Left kidney (tissue), 2 donors: ENCODE results near the gene C5orf15. TPM values are rescaled to one million over a fixed set of nuclear protein-coding genes. Genes with fewer than 3 reads are reported as not detected.
"Not testable (repeated sequence)": the region's sequence is repeated elsewhere in the genome, so short reads cannot be mapped to it uniquely, and the experiment has no call there.

Experiments used
- DNase-seq: peaks from one replicate; pipeline ENCODE4 v3.0.0-alpha.2; 2013
- polyA plus RNA-seq: library from polyadenylated mRNA; unstranded; fragments of 120-200 nt; gene quantifications from one replicate; pipeline ENCODE4 v1.2.1, GENCODE V29; 2013; ENCODE audit not compliant: insufficient read length

Gene C5orf15
- polyA plus RNA-seq, 1 donor: 131 TPM

DNA sequence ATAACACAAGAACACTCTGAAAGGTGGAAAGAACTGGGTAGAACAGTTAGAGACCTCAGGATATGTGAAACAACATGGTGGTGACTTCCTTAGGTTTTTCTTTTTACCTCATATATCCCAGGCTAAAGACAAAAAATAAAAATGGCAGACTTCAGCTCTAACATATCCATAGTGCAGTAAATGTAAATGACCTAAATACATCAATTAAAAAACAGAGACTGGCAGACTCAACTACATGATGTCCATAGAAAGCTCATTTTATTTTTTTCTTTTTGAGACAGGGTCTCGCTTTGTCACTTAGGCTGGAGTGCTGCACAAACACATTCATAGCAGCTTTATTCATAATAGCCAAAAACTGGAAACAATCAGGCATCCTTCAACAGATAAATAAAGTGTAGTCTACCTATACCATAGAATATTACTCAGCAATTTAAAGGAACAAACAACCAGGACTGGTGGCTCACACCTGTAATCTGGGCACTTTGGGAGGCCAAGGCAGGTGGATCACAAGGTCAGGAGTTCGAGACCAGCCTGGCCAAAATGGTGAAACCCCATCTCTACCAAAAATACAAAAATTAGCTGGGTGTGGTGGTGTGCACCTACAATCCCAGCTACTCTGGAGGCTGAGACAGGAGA lies 4.8 kb downstream of the C5orf15 start:
- no peak for DNase-seq

DNA sequence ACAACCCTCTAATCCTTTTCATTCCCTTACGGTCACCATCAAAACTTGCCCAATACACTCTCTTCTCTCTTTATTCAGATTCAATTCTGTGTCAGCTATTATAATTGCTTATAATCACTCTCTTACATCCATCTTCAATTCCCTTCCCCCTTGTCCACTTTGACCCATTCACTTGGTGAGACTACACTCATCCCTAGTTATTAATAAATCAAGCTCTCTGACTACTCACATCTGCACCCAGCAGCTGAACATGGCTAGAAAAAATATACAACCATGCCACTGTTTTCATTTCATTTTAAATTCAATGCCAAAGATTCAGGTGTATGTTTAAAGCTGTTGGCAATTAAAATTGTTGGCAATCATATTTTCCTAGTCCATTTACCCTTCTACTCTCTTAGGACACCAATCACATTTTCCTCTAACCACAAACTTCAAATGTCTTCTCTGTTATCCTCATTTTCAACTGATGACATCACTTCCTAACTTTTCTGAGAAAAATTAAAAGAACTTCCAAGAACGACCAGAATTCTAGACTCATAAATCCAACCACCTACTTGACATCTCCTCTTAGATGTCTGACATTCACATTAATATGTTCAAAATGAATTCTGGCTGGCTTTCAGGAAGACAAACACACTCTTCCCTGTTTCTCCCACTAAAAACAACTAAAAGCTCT lies 5.5 kb downstream of the C5orf15 start:
- no peak for DNase-seq

DNA sequence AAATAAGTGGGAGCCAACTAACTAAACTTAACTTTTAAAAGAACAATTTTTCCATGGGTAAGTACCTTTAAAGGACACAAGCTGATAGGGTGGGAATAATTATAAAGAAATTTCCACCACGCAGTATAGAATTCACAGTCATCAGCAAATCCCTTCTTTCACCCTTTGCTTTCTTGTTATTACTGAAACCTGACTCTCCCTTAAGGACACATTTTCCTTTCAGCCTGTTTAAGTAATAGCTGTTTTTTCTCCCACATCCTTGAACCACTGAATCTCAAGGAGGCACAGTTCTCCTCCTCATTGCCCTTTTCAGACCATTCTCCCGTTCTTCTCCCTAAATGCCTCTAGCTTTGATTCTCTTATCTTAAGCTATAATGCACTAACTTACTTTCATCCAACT lies 6.3 kb downstream of the C5orf15 start:
- DNase-seq: no peak

DNA sequence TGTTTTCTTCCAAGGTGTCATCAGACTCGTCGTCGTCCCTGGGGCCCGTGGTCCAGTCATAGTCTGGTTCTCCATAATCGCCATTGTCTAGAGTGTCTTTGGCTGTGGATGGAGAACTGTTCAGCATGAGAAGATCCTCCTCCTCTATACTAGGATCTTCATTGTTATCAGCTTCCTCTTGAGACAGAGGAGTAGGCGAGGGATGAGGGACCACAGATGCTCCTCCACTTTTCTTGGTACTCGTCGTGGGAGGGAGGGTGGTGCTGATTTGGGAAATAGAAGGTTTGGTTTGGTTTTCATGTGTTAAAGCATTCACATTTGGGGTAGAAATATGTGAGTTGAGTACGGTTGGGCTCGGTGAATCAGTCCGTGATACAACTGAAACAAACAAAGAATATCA lies 8.8 kb downstream of the C5orf15 start:
- no peak for DNase-seq

DNA sequence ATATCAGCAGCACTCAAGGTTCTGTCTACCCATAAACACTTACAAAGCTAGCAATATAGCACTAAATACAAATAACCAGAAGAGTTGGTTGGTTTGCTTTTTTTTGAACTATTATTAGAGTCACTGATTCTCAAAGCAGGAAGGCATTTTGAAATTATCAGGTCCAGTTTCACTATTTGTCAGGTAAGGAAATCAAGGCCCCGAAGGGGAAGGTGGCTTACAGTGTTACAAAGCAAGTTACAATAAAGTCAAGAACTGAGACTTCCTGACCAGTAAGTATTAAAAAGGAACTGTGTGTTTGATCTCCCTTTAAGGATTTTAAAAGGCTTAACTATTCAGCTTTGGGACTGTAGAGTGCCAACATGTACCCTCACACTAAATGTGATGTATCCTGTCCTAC lies 10.8 kb downstream of the C5orf15 start:
- no peak for DNase-seq

DNA sequence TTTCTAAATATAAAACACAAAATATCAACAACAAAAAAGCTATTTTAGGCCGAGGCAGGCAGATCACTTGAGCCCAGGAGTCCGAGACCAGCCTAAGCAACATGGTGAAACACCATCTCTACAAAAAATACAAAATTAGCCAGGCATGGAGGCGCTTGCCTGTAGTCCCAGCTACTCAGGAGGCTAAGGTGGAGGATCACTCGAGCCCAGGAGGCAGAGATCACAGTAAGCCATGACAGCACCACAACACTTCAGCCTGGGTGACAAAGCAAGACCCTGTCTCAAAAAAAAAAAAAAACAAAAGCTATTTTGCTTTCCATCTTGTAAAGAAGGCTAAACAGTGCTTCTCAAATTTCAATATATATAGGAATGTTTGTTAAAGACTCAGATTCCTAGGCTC lies 11.3 kb downstream of the C5orf15 start:
- no peak for DNase-seq

DNA sequence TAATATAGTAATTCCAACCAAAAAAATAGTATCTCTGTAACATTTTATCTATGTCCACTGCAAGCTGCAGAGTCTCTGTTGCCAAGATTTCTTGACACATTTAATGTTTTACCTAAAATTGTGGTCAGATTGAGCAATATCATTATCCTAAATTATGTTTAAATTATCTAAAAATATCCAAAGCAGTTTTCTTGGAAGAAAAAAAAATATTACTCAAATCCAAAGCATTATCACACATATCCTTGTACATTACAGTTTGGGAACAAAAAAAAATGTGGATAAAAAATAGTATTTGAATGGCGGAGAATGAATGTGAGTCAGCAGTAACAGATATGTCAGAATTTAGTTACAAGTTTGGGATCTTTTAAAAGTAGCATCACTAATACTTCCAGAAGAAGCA lies 12.2 kb downstream of the C5orf15 start:
- DNase-seq: not testable (repeated sequence)

DNA sequence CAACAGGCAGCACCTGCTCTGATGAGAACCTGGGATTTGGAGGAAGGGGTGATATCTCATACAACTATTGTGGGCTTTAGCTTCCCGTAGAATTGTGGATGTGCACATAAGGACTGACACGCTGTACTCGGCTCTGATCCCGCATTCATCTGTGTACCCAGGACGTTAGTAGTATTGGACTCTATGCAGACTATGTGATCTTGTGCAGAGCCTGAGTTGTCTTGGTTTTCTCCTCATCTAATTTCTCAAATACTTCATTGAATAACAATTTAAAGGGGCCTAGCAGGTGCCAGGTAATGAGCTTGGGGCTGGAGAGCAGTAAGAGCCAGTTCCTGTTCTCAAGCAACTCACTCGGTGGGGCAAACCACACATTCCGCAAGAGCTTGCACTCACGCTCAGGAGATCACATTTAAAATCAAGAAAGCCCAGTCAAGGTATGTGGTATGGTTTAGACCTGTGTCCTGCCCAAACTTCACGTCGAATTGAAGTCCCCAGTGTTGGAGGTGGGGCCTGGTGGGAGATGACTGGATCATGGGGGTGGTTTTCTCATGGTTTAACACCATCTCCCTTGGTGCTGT lies 14.8 kb downstream of the C5orf15 start:
- DNase-seq: no peak

DNA sequence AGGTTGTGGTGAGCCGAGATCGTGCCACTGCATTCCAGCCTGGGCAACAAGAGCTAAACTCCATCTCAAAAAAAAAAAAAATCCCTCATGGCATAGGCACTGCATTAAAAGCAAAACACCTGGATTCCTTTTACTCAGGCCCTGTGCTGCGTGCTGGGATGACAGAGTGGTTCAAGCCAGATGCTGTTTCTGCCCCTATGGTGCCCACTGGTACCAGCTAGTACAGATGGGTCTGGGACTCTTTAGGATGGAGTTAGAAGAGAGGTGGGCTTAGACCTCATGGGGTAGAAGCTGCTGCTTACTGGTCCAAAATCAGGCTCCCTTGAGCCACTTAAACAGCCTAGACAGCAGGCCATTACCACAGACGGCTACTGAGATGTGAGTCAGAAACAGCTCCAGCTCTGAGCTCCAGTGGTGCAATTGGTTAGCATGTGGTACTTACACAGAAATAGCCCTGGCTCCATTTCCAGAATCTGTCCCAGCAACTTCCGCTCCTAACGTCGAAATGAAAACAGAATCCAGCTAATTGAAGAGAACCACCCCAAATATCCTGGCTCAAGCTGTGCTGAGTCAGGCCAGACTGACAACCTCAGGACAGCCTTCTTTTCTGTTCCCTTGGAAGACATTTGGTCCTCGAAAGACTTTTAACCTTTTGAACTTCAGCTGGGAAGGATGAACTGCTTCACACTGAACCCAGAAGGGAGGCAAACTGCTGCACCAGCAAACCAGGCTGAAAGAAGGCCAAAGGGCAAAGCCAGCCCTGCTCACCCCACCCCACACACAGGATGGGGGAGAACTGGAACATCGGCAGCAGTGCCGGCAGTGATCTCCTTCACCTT lies 15.5 kb downstream of the C5orf15 start:
- DNase-seq: no peak

DNA sequence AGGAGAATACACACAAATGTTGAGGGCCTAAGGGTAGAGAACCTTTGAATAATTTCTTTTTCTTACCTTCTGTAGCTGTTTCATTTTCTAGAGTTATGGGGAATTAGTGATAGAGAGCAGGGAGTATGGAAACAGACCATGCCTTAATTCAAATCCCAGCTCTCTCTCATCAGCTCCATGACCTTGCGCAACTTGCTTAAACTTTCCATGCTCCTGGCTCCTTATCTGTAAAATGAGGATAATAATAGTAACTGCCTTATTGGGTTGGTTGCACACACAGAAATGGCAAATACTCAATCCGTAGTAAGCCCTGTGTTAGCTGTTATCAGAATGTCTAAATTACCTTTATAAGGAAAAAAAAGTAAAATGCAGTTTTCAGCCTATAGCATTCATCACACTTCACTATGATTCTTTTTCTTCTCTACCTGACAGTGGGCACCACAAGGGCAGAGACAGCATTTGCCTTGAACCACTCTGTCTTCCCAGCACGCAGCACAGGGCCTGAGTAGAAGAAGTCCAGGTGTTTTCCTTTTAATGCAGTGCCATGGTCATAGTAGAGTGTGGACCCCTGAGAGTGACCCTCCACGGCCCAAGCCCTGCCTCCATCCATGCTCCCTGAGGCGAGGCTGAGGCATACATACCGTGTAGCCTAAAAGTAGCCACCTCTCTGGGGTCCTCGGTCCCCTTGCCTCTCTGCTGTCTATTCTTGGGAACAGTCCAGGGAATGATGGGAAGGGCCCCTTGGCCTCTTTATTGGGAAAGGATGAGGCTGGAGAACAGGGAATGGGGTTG lies 17.4 kb downstream of the C5orf15 start:
- DNase-seq: no peak

DNA sequence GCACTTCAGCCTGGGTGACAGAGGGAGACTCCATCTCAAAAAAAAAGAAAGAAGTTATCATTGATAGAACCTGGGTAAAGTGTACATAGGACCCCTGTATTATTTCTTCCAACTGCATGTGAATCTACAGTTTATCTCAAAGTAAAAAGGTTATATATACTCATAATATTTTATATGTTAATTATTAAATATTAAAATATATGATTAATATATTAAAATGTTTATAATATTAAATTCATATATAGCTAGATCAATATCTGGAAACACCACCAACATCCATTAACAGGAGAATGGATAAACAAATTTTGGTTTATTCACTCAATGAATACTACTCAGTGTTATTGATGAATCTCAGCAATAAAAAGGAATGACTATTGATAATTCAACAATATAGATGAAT lies 19.7 kb downstream of the C5orf15 start:
- DNase-seq: no peak

DNA sequence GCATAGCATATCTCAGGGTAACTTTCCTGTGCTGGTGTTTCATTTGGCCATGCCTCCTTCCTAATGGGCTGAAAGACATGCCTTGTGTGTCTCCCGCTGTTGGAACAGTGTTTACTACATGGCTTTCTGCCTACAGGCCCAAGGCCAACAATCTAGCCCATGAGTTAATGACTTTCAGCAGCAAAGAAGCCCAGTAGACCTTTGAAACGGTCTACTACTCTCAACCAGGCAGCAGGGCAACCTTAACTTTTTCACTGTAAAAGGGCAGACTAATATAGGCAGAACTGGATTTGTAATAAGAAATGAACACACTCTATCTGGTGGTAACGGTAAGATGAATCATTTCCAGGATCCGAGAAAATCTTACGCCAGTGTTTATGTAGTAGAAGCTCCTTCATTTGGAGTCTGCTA lies 21.0 kb downstream of the C5orf15 start:
- DNase-seq: no peak

DNA sequence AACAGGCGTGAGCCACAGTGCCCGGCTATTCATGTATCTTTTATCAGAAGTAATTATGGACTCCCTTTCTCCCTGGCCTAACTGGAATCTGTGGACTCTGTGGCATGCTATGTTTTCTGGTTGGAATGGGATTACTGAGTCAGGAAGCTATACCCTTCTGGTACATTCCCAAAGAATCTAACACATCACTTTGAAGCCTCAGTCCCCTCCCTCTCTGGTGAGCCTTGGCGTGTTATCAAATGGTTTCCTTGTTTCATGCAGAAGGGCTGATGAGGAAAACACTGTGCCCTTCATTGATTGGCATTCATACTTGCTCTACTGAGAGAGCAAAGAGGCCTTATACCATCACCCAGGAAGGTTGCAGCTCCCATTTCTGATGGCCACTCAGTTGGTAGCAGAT lies 22.9 kb downstream of the C5orf15 start:
- DNase-seq: no peak

DNA sequence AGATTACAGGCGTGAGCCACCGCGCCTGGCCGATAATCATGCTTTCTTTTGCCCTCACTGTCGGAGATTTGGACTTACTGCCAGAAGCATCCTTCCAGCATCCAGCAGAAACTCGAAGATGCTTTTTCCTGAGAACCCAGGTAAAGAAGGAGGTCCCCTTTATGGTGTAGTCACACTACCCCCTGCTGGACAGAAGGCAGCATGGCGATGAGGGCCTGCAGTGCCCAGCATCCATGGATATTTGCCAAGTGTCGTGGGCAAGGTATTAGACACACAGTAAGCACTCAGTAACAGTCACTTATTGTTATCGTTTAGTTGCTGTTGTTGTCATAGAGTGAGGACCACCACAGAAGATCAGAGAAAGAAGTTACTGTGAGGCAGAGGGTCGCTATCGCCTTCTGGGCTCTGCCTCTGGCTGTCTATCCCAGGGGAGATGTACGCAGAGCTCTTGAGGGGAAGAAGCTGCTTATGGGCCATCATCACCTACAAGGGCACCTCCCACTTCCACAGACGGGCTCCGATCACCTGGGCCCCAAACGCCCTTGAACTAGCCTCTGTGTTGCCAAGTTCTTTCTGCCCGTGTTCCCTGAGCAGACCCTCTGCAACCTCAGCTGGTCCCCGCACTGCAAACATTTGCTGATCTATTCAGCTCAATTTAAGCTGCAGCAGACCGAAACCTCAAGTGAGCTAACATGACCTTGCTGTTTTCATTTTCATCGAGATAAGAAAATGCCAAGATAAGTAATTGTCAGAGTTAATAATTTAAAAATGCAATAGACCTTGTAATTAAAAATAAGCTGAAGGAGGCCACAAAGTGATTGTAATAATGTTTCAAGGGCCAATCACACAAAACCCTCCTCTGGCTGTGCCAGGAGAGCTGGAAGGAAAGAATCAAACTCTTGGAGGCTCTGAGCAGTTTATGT lies 23.9 kb downstream of the C5orf15 start:
- DNase-seq: peak; percentile 74

DNA sequence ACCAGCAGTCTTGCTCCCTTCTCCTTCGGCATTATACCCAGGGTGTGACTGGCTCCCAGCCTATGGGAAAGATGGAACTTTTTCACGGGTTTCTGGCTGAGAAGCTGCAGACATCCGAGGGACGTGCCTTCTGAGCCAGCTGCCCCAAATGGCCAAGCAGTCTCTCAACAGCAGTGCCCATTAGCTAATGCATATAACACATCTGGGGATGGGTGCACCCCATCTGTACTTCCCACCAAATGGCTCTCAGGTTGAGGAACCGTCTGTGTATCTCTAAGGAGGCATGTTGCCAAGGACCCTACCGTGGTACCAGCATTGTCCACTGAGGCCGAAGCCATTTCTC lies 25.0 kb downstream of the C5orf15 start:
- no peak for DNase-seq

DNA sequence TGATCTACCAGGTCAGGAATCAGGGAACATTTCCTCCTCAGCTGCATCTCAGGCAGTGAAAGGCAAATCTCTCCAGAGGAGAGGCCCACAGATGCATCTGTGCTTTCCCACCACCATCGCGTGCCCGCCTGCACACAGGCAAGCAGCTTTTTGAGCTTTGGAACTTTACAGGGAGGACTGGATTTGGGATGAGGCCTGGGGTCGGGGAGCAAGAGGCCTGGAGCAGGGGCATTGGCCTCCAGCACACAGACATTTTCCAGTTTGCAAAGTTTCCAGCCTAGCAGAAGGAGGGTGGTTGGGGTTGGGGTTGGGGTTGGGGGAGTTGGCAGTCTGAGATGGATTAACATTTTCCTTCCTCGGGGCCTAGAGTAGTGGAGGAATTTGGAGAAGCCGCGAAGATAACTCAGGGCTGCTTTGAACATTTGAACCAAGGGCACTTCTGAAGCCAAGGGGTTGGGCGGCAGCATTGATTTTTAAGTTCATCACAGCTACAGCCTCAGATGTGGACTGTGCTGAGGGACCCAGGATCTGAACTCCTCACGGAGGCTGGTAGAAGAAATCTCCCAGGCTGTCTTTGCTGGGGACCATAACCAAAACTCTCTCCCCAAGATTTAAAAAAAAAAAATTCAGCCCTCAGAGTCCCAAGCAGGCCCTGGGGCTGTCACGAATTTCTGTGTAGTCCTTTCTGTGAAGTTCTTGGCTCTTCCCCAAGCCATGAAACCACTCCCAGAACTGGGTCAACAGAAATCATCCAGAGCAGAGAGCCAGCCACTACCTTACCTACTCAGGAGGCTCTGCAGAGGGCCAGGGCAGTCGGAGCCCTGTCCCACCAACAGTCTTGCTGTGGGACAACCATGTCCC lies 25.6 kb downstream of the C5orf15 start:
- DNase-seq: no peak

DNA sequence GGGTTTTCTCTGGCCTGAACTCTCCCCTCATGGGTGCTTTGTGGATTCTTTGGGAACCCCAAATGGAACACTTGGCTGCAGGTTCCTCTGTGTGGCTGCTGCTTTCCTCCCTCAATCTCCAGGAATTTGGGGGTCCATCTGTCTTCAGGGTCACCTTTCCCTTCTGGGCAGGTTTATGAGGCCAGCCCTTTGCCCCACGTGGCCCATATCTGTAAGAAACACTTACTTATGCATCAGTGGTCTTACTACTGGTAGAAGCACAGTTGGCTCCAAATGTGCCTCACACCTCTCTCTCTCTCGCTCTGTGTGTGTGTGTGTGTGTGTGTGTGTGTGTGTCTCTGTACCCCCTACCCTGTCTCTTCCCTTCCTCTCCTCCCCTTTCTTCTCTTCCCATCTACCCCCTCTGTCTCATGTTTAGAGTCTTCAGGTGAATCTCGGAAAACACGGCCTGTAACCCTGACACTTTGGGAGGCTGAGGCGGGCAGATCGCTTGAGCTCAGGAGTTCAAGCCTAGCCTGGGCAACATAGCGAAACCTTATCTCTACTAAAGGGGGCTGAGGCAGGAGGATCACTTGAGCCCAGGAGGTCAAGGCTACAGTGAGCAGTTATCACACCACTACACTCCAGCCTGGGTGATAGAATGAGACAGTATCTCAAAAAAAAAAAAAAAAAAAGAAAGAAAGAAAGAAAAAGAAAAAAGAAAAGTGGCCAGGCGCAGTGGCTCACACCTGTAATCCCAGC lies 26.8 kb downstream of the C5orf15 start:
- DNase-seq: no peak

DNA sequence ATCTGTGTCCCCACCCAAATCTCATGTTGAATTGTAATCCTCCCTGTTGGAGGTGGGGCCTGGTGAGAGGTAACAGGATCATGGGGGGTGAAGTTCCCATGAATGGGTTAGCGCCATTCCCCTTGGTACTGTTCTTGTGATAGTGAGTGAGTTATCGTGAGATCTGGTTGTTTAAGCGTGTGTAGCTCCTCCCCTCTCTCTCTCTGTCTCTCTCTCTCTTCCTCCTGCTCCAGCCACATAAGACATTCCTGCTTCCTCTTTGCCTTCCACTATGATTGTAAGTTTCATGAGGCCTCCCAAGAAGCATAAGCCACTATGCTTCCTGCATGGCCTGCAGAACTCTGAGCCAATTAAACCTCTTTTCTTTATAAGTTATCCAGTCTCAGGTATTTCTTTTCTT lies 28.8 kb downstream of the C5orf15 start:
- no peak for DNase-seq

DNA sequence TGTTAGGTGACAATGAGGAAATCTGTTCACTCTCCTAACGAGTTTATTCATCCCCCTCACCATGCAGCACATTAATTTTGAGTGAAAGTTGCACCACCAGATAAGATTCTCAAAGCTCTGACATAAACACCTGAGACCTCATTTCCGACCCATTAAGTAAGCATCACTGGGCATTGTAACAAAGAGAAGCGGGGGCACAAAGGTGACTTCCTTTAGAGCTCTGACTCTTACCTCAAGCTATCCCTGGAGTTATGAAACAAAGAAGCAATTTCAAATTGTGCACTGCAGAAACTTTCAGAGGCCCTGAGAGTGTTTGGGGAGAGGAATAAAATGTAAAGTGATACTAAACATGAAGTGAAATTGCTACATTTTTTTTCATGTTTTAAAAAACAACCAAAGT lies 29.5 kb downstream of the C5orf15 start:
- no peak for DNase-seq
